ENCODE results near the gene TMCO5A. TPM values are rescaled to one million over a fixed set of nuclear protein-coding genes. Genes with fewer than 3 reads are reported as not detected.

Gene TMCO5A
- total RNA-seq = not detected

DNA sequence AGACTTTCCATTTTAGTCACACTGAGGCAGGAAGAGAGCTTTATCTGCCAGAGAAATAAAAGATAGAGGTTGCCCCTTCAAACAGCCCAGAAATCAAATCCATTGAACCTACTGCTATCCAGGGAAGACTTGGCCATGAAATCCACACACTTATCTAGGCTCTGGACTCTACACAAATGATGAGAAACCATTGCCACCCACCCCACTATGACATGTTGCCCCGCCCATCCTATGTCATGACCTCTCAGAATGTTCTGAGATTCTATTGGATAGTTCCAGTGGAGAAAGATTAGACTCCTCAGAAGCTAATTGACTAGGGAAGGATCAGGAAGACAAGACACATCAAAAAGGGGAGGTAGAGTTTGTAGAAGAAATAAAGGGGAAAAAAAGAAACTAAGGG lies at the start of gene TMCO5A:
TMCO5A (plus strand) TSS at position 301 of the 400 bp plus-strand sequence. CDS start 1,684 bp downstream, outside the sequence.
- in situ Hi-C loops (cut with MboI; ENCODE audit: low sequenced_read_pairs in 4 of 4) (no loop called here), intact Hi-C loops (cut with DNase I; ENCODE audit: low total_unique reads) (no loop called here)
- Histone ChIP-seq H3K9me3 (no peaks in the 10 kb centered on the region), H3K27ac (no peak within 1 kb of the TSS), H3K4me1 (no peaks in the 10 kb centered on the region), H3K4me3 (no peak within 1 kb of the TSS), H3K27me3 (no peaks in the 10 kb centered on the region), H3K36me3 (no peaks in the 10 kb centered on the region)
- DNase-seq = no peak
- no peak for ATAC-seq
- TF ChIP-seq, protein P1, sequence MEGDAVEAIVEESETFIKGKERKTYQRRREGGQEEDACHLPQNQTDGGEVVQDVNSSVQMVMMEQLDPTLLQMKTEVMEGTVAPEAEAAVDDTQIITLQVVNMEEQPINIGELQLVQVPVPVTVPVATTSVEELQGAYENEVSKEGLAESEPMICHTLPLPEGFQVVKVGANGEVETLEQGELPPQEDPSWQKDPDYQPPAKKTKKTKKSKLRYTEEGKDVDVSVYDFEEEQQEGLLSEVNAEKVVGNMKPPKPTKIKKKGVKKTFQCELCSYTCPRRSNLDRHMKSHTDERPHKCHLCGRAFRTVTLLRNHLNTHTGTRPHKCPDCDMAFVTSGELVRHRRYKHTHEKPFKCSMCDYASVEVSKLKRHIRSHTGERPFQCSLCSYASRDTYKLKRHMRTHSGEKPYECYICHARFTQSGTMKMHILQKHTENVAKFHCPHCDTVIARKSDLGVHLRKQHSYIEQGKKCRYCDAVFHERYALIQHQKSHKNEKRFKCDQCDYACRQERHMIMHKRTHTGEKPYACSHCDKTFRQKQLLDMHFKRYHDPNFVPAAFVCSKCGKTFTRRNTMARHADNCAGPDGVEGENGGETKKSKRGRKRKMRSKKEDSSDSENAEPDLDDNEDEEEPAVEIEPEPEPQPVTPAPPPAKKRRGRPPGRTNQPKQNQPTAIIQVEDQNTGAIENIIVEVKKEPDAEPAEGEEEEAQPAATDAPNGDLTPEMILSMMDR (IDR thresholded peaks at IDR 0.05 in 4 of 5, conservative IDR thresholded peaks at IDR 0.05 in 1 of 5) = no peak
- no peak for TF ChIP-seq POLR2A (IDR thresholded peaks at IDR 0.05)

DNA sequence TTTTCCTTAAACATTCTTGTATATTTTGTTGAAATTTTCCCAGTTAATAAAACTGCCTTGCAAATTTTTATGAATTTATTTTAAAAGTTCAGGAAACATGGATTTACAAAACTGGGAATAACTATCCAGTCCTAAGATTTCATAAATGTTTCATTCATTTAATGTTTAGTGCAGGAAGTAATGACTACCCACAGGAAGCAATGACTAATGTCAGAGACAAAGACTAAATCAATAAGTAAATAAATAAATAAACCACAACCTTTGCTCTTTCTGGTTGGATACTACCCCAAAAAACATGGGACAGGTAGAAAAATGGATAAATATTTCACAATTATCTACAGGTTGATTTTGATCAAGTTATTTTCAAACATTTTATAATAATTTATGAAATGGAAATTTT lies 48.8 kb upstream of the TMCO5A start:
- Histone ChIP-seq H3K36me3 (no peaks in the 10 kb centered on the region), H3K27me3 (no peaks in the 10 kb centered on the region), H3K27ac (no peak overlapping the region), H3K4me1 (peaks cover 4 to 12% of the 10 kb centered on the region in 2 donors), H3K9me3 (no peaks in the 10 kb centered on the region), H3K4me3 (no peak overlapping the region)
- DNase-seq = no peak
- intact Hi-C loops (cut with DNase I; ENCODE audit: low total_unique reads) (loop anchor here (5.0 kb wide), 1 partner anchor 438 kb away; no protein-coding TSS in a partner anchor), in situ Hi-C loops (cut with MboI; ENCODE audit: low sequenced_read_pairs in 4 of 4) (loop anchor here in 1 of 4 donors (25.0 kb wide), 1 partner anchor 998 kb away; no protein-coding TSS in a partner anchor)
- TF ChIP-seq, protein P1 (IDR thresholded peaks at IDR 0.05 in 4 of 5, conservative IDR thresholded peaks at IDR 0.05 in 1 of 5) = no peak
- TF ChIP-seq POLR2A (IDR thresholded peaks at IDR 0.05) = no peak
- no peak for ATAC-seq

GRCh38 chr15:37888356-37888755 lies 46.1 kb upstream of the TMCO5A start:
- in situ Hi-C loops (cut with MboI; ENCODE audit: low sequenced_read_pairs in 4 of 4) (loop anchor here in 1 of 4 donors (25.0 kb wide), 1 partner anchor 1001 kb away; no protein-coding TSS in a partner anchor), intact Hi-C loops (cut with DNase I; ENCODE audit: low total_unique reads) (loop anchor here (5.0 kb wide), 1 partner anchor 441 kb away; no protein-coding TSS in a partner anchor)
- Histone ChIP-seq H3K4me1 (peaks cover 4 to 12% of the 10 kb centered on the region in 2 donors), H3K27ac (no peak overlapping the region), H3K4me3 (no peak overlapping the region), H3K27me3 (no peaks in the 10 kb centered on the region), H3K9me3 (no peaks in the 10 kb centered on the region), H3K36me3 (no peaks in the 10 kb centered on the region)
- DNase-seq = no peak
- TF ChIP-seq POLR2A (IDR thresholded peaks at IDR 0.05) = no peak
- TF ChIP-seq, protein P1 (IDR thresholded peaks at IDR 0.05 in 4 of 5, conservative IDR thresholded peaks at IDR 0.05 in 1 of 5) = no peak
- no peak for ATAC-seq

DNA sequence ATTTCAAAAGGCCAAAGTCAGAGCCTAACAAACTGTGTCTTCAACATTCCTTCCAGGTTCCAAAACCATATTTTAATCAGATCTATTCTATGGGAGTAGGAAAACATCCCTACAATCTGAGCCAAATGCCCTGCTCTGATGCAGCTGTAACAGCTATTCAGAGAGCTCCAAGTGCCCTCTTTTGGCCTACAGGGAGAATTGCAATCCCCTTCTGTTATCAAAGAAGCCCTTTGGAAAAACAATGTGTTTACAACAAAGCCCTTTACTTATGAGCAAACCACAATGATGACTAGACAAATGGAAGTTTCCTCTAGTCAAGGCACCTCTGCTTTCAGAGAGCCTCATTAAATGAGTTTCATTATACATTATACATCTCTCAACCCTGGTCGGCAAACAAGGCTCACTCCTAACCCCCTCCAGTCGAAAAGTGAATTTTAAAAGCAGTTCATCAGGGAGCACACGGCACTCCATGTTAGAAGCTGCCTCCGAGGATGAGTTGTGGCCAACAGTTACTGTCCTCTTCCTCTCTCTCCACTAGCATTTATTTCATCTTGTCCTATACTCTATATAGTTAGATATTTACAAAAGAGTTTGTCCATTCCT lies 42.6 kb upstream of the TMCO5A start:
- intact Hi-C loops (cut with DNase I; ENCODE audit: low total_unique reads) = no loop called here
- Histone ChIP-seq H3K9me3 (no peaks in the 10 kb centered on the region), H3K36me3 (no peaks in the 10 kb centered on the region), H3K27ac (no peak overlapping the region), H3K27me3 (no peaks in the 10 kb centered on the region), H3K4me1 (no peaks in the 10 kb centered on the region), H3K4me3 (no peak overlapping the region)
- TF ChIP-seq, protein P1 (IDR thresholded peaks at IDR 0.05 in 4 of 5, conservative IDR thresholded peaks at IDR 0.05 in 1 of 5) = peak in 3 of 5 experiments; percentile 35 to 58 (median 35)
- no peak for TF ChIP-seq POLR2A (IDR thresholded peaks at IDR 0.05)
- no peak for DNase-seq
- ATAC-seq = no peak
- in situ Hi-C loops (cut with MboI; ENCODE audit: low sequenced_read_pairs in 4 of 4) = loop anchor here in 1 of 4 donors (25.0 kb wide), 1 partner anchor 1005 kb away; no protein-coding TSS in a partner anchor
